GM12891 (cell line): ENCODE measurements around the gene TBCD.

ENCODE experiments used
- DNase-seq: peaks from one replicate; pipeline ENCODE4 v3.0.0; 2011; ENCODE audit warnings: low spot score; ENCODE audit not compliant: insufficient read length
- FAIRE-seq: peaks from 2 replicates; lab custom pipeline; 2011; peaks lifted over from hg19 to GRCh38; lab: Jason Lieb, UNC
- PAX5 ChIP-seq: IDR thresholded peaks from 2 replicates; pipeline ENCODE4 v1.6.1; 2011; ENCODE audit warnings: low read length, moderate library complexity, mild to moderate bottlenecking; ENCODE audit not compliant: insufficient read depth, severe bottlenecking
- POLR2A ChIP-seq: IDR thresholded peaks from 2 replicates; pipeline ENCODE4 v1.6.1; 2011; ENCODE audit warnings: low read depth, low read length, control low read depth
- POLR2AphosphoS5 ChIP-seq: IDR thresholded peaks from 2 replicates; pipeline ENCODE4 v1.6.1; 2011; ENCODE audit warnings: low read depth, low read length, control low read depth
- POU2F2 ChIP-seq: IDR thresholded peaks from 2 replicates; pipeline ENCODE4 v1.6.1; 2011; ENCODE audit warnings: low read depth, mild to moderate bottlenecking, control low read depth, low read length, moderate library complexity
- SPI1 ChIP-seq: IDR thresholded peaks from 2 replicates; pipeline ENCODE4 v1.6.1; 2011; ENCODE audit warnings: low read depth, low read length, control low read depth
- TAF1 ChIP-seq: IDR thresholded peaks from 2 replicates; pipeline ENCODE4 v1.6.1; 2011; ENCODE audit warnings: low read depth, low read length, control low read depth

Gene TBCD

DNA sequence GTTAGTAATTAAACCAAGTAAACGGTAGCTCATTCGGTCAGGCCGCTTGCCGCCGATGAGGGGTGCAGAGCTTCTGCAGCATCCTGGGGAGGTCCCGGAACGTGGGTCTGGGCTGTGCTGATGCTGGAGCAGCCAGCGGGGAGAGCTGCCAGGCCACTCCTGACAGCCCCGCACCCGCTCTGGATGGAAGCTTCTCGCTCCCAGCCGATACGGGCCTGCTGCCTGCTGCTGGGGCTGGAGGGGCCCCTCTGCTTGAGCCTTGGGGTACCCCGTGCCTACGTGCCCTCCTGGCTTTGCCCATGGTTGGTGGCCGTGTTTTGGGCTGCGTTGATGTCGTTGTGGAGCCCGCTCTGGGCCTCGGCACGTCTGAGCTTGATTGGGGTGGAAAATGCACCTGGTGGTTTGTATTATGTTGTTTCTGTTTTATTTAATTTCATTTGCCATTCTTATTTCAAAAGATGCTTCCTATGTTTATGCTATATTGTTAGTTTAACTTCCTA is 129.5 kb downstream of the TBCD start:
- DNase-seq (no peak), FAIRE-seq (no peak)
- TF ChIP-seq PAX5 = no peak
- TF ChIP-seq SPI1 = no peak
- TF ChIP-seq POLR2A = no peak
- TF ChIP-seq TAF1 = no peak
- TF ChIP-seq POU2F2 = no peak
- no peak for TF ChIP-seq POLR2AphosphoS5

GRCh38 chr17:82881900-82882714 is 130.2 kb downstream of the TBCD start:
- TF ChIP-seq SPI1 (no peak), PAX5 (no peak), TAF1 (no peak), POU2F2 (no peak), POLR2A (no peak), POLR2AphosphoS5 (no peak)
- FAIRE-seq (no peak), DNase-seq (no peak)

- no peak for FAIRE-seq
- TF ChIP-seq POLR2A (no peak), POU2F2 (no peak), TAF1 (no peak), SPI1 (no peak), POLR2AphosphoS5 (no peak), PAX5 (no peak)
Observed at GRCh38 chr17:82882715-82883418, 131.0 kb downstream of the TBCD start.

DNA sequence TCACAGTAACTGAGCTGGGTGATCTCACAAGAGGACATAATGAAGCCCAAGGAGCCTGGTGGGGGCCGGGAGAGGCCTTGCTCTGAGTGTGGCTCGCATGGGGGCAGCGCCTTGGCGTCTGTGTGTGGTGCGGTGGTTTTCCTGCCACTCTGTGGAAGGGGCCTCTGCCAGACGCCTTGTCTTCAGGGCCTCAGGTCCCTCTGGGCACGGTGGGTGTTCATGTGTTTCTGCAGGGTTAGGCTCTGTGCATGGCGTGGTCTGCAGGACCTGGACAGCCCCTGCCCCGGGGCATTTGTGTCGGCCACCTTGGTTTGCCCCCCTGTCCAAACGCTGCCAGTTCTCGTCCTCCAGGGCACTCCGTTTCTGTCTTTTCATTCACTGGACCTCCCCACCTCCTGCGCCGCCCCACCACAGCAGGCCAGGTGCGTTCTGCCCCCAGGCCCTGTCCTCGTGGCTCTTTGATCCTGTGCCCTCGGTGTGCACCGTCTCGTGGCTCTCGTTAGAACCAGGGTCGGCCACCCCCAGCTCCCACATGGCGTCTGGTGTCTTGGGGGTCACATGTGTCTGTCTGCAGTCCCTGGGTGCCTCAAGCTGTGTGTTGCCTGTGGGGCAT is 131.7 kb downstream of the TBCD start:
- TF ChIP-seq POU2F2 (no peak), SPI1 (no peak), TAF1 (no peak), POLR2AphosphoS5 (no peak), PAX5 (no peak), POLR2A (no peak)
- no peak for DNase-seq
- FAIRE-seq = no peak

More at GRCh38 chr17:82882715-82883418, 131.0 kb downstream of the TBCD start:
- DNase-seq = no peak

DNA sequence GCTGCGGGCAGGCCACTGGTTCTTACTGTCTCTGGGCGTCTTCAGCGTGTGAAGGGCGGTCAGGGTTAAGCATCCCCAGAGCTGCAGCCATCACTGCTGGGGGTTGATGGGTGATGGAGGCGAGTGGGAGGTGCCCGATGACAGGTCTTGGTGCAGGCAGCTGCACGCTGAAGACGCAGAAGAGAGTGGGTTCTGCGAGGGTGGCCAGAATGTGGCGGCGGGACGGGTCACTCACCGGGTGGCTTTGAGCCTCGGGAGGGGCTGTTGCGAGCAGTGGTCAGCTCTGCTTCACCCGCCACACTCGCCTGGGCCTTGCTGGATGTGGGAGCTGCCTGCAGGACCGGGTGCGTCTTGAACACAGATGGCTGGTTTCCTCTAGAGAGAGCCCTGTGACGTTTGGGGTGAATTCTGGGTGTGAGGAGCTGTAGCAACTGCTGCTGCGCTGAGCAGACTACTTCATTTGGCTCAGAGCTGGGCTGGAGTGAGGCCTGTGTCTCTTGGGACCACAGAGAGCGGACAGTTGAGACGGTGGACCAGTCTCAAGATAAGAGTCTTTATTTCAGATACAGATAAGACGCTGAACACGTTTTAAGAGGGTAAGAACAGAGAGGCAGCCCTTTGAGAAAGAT is 132.6 kb downstream of the TBCD start:
- DNase-seq = no peak
- TF ChIP-seq POLR2A (no peak), TAF1 (no peak), PAX5 (no peak), POU2F2 (no peak), POLR2AphosphoS5 (no peak), SPI1 (no peak)
- no peak for FAIRE-seq

- FAIRE-seq (peak; percentile 88), DNase-seq (peak; percentile 54)
- TF ChIP-seq POU2F2 (no peak), POLR2AphosphoS5 (no peak), POLR2A (no peak), TAF1 (no peak), SPI1 (no peak), PAX5 (no peak)
Observed at GRCh38 chr17:82884970-82885353, 133.1 kb downstream of the TBCD start.

GRCh38 chr17:82887255-82888164 is 135.6 kb downstream of the TBCD start:
- no peak for FAIRE-seq
- no peak for DNase-seq

More at GRCh38 chr17:82887255-82888164, 135.6 kb downstream of the TBCD start:
- TF ChIP-seq SPI1 (no peak), POLR2A (no peak), POLR2AphosphoS5 (no peak), POU2F2 (no peak), PAX5 (no peak), TAF1 (no peak)
